Cardiac fibroblast (primary cell): ENCODE measurements around the gene AMPD2.

Experiments
- DNase-seq, 2 donors: peaks; one replicate each; pipeline versions ENCODE4 v3.0.0 to v3.0.0-alpha.2; 2010; ENCODE audit warnings: low read depth in 2 of 2
- H3K4me3 ChIP-seq, 2 donors: replicated peaks in 1 of 2; 1 replicate in 1 of 2; 2 replicates in 1 of 2; pipeline ENCODE4 v1.5.1; 2011; ENCODE audit warnings: low read depth in 2 of 2, low read length in 2 of 2, mild to moderate bottlenecking in 2 of 2, moderate library complexity in 1 of 2
- TF ChIP-seq, protein P1 (sequence below): IDR thresholded peaks from one replicate; pipeline ENCODE4 v1.5.1; 2011; ENCODE audit warnings: low read depth, mild to moderate bottlenecking, low read length, inconsistent platforms

The AMPD2 gene

GRCh38 chr1:109644670-109645069, 25.0 kb downstream of the AMPD2 start:
- H3K4me3 ChIP-seq = no peak overlapping the region
- TF ChIP-seq, protein P1, sequence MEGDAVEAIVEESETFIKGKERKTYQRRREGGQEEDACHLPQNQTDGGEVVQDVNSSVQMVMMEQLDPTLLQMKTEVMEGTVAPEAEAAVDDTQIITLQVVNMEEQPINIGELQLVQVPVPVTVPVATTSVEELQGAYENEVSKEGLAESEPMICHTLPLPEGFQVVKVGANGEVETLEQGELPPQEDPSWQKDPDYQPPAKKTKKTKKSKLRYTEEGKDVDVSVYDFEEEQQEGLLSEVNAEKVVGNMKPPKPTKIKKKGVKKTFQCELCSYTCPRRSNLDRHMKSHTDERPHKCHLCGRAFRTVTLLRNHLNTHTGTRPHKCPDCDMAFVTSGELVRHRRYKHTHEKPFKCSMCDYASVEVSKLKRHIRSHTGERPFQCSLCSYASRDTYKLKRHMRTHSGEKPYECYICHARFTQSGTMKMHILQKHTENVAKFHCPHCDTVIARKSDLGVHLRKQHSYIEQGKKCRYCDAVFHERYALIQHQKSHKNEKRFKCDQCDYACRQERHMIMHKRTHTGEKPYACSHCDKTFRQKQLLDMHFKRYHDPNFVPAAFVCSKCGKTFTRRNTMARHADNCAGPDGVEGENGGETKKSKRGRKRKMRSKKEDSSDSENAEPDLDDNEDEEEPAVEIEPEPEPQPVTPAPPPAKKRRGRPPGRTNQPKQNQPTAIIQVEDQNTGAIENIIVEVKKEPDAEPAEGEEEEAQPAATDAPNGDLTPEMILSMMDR = no peak
- DNase-seq = no peak

- TF ChIP-seq, protein P1 = peak; percentile 38
- peak; percentile 65 to 72 for DNase-seq
- peak overlapping the region in 1 of 2 donors; percentile 16 for H3K4me3 ChIP-seq
Observed at GRCh38 chr1:109649491-109649914, 29.9 kb downstream of the AMPD2 start.

- no peak overlapping the region for H3K4me3 ChIP-seq
- TF ChIP-seq, protein P1 = no peak
- DNase-seq = peak in 1 of 2 donors; percentile 62
Observed at GRCh38 chr1:109650609-109651008, 31.0 kb downstream of the AMPD2 start.

- TF ChIP-seq, protein P1 = no peak
- DNase-seq = no peak
- H3K4me3 ChIP-seq = no peak overlapping the region
Observed at GRCh38 chr1:109652402-109652801, 32.8 kb downstream of the AMPD2 start.

DNA sequence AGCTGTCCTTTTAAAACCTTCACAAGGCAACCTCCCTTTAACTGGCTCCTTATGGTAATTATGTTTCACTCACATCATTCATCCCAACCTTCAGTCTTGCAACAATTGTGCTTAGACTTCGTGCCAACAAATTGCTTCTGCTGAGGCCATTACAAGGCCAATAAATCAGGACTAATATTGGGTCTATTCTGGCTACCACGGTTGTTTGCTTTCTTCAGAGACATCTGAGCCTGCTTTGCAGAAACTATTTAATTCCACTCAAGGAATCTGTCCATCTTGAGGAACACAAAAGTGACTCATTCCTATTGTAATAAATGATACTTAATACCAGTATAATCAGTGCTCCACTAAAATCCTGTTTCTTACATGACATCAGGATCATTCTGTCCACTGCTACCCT, 33.7 kb downstream of the AMPD2 start:
- no peak for DNase-seq
- H3K4me3 ChIP-seq = no peak overlapping the region
- TF ChIP-seq, protein P1 = no peak

GRCh38 chr1:109654519-109654918, 34.9 kb downstream of the AMPD2 start:
- DNase-seq = no peak
- H3K4me3 ChIP-seq = no peak overlapping the region
- TF ChIP-seq, protein P1 = no peak

- DNase-seq = peak; percentile 84 to 91
- TF ChIP-seq, protein P1 = no peak
- peak within 1 kb of the TSS; percentile 63 to 79 for H3K4me3 ChIP-seq
Observed at GRCh38 chr1:109655615-109656519, 36.2 kb downstream of the AMPD2 start, which contains the start of gene GSTM4. TSS of gene GSTM4 (plus strand) at chr1:109656099. CDS start at chr1:109656390, 291 bp downstream.
